Body of pancreas (tissue), 4 donors: ENCODE results near the gene PDZRN3.

ENCODE experiments used
- CTCF ChIP-seq, 7 experiments: fragments of 450-650 bp in 4 of 7; fragments of 200-600 bp in 3 of 7; sonication (generic) in 3 of 7; IDR thresholded peaks; one replicate each; pipeline ENCODE4 v1.5.1; 2016 to 2019; ENCODE audit warnings: antibody characterized with exemption in 7 of 7
- POLR2A ChIP-seq, 3 donors: fragments of 450-650 bp; IDR thresholded peaks; one replicate each; pipeline ENCODE4 v1.6.1; 2016; ENCODE audit warnings: antibody characterized with exemption in 3 of 3, mild to moderate bottlenecking in 2 of 3

GRCh38 chr3:73473181-73473897 is 151.4 kb downstream of the PDZRN3 start:
- TF ChIP-seq CTCF (IDR thresholded peaks at IDR 0.05) = no peak
- no peak for TF ChIP-seq POLR2A (IDR thresholded peaks at IDR 0.05)
